PC-9 (cell line): ENCODE results near the gene ALK. TPM values are rescaled to one million over a fixed set of nuclear protein-coding genes. Genes with fewer than 3 reads are reported as not detected.

ENCODE experiments used
- BruUV-seq: library from RNA; stranded (reverse); fragments of 400-500 nt; replicated peaks from 2 replicates; lab custom pipeline; 2021; lab: Mats Ljungman, UMichigan
- CTCF ChIA-PET: fragments of 300-600 bp; sonication (Branson Sonifier 250); formaldehyde crosslinking; loops from one replicate; lab custom pipeline; 2022; ENCODE audit warnings: antibody characterized with exemption; lab: Charles Lee
- POLR2A ChIA-PET: fragments of 300-600 bp; sonication (Branson Sonifier 250); formaldehyde crosslinking; loops from one replicate; lab custom pipeline; 2022; ENCODE audit warnings: antibody characterized with exemption; ENCODE audit not compliant: unreplicated experiment; lab: Charles Lee
- DNase-seq, 2 experiments: peaks; one replicate each; pipeline versions ENCODE4 v3.0.0 to v3.0.0-alpha.2; 2015 to 2022; ENCODE audit warnings: mixed read lengths in 1 of 2
- H2AFZ ChIP-seq: fragments of 200-600 bp; sonication (generic); 2 replicates; pipeline ENCODE4 v1.8.1; 2017; ENCODE audit warnings: antibody characterized with exemption
- H3F3A ChIP-seq: fragments of 200-600 bp; sonication (generic); 2 replicates; pipeline ENCODE4 v1.8.1; 2017; ENCODE audit warnings: antibody characterized with exemption, mild to moderate bottlenecking, low read depth; ENCODE audit not compliant: insufficient read depth
- H3K27ac ChIP-seq: fragments of 200-600 bp; sonication (generic); 2 replicates; pipeline ENCODE4 v1.6.1; 2016; ENCODE audit warnings: mixed run types
- H3K27me3 ChIP-seq: fragments of 200-600 bp; sonication (generic); 2 replicates; pipeline ENCODE4 v1.6.1; 2016; ENCODE audit warnings: low read depth, mixed run types; ENCODE audit not compliant: insufficient read depth
- H3K36me3 ChIP-seq: fragments of 200-600 bp; sonication (generic); 2 replicates; pipeline ENCODE4 v1.6.1; 2016; ENCODE audit warnings: low read depth, mixed run types
- H3K4me1 ChIP-seq: fragments of 200-600 bp; sonication (generic); replicated peaks from 2 replicates; pipeline ENCODE4 v1.6.1; 2016; ENCODE audit warnings: mixed run types; ENCODE audit not compliant: insufficient read depth
- H3K4me2 ChIP-seq: fragments of 200-600 bp; sonication (generic); 2 replicates; pipeline ENCODE4 v1.6.1; 2017; ENCODE audit warnings: mixed run types
- H3K4me3 ChIP-seq: fragments of 200-600 bp; sonication (generic); 2 replicates; pipeline ENCODE4 v1.6.1; 2016; ENCODE audit warnings: mixed run types
- H3K79me2 ChIP-seq: fragments of 200-600 bp; sonication (generic); 2 replicates; pipeline ENCODE4 v1.6.1; 2017; ENCODE audit warnings: low read depth, mixed run types
- H3K9me2 ChIP-seq: fragments of 200-600 bp; sonication (generic); 2 replicates; pipeline ENCODE4 v1.8.1; 2017; ENCODE audit warnings: mild to moderate bottlenecking; ENCODE audit not compliant: insufficient read depth
- H3K9me3 ChIP-seq: fragments of 200-600 bp; sonication (generic); 2 replicates; pipeline ENCODE4 v1.8.1; 2016; ENCODE audit warnings: low read depth; ENCODE audit not compliant: insufficient read depth
- H4K20me1 ChIP-seq: fragments of 200-600 bp; sonication (generic); 2 replicates; pipeline ENCODE4 v1.8.1; 2017; ENCODE audit not compliant: insufficient read depth
- CTCF ChIP-seq: fragments of 200-600 bp; sonication (generic); conservative IDR thresholded peaks from 2 replicates; pipeline ENCODE4 v1.6.1; 2017; ENCODE audit warnings: mixed run types, antibody characterized with exemption, mild to moderate bottlenecking, moderate library complexity
- EZH2 ChIP-seq: fragments of 200-600 bp; sonication (generic); IDR thresholded peaks from 2 replicates; pipeline ENCODE4 v1.8.0; 2017; ENCODE audit warnings: antibody characterized with exemption, low read depth
- intact Hi-C: fragments of 100-400 bp; cut with micrococcal nuclease; formaldehyde crosslinking; loops from one replicate; pipeline ENCODE4 v1.10.0; 2022; ENCODE audit not compliant: unreplicated experiment
- total RNA-seq: library from RNA; stranded (reverse); gene quantifications from 2 replicates; pipeline ENCODE4 v1.2.3, GENCODE V29; 2021

Gene ALK
- total RNA-seq, 1 experiment from 2014 or later, result not detected

- no TSS peak for BruUV-seq
- Histone ChIP-seq H3F3A (no peaks in the 10 kb centered on the region), H3K4me2 (no peak overlapping the region), H2AFZ (no peak overlapping the region), H3K27ac (no peak overlapping the region), H4K20me1 (no peaks in the 10 kb centered on the region), H3K9me2 (no peaks in the 10 kb centered on the region), H3K4me3 (no peak overlapping the region), H3K79me2 (no peaks in the 10 kb centered on the region), H3K36me3 (no peaks in the 10 kb centered on the region), H3K4me1 (no peaks in the 10 kb centered on the region), H3K9me3 (no peaks in the 10 kb centered on the region), H3K27me3 (peaks cover 36% of the 10 kb centered on the region)
- POLR2A ChIA-PET, result no interaction called here
- intact Hi-C loops, result no loop called here
- TF ChIP-seq EZH2, result no peak
- no peak for TF ChIP-seq CTCF
- CTCF ChIA-PET, result no interaction called here
- no peak for DNase-seq
Observed at GRCh38 chr2:29699045-29699444, 222.3 kb downstream of the ALK start.

GRCh38 chr2:29698216-29698615 is 223.2 kb downstream of the ALK start:
- no peaks in the 10 kb centered on the region for H3K9me2 ChIP-seq
- no peak overlapping the region for H3K27ac ChIP-seq
- H3K4me2 ChIP-seq, result no peak overlapping the region
- no peak for DNase-seq
- no peak overlapping the region for H2AFZ ChIP-seq
- no peaks in the 10 kb centered on the region for H3K36me3 ChIP-seq
- H3F3A ChIP-seq, result no peaks in the 10 kb centered on the region
- no peaks in the 10 kb centered on the region for H3K4me1 ChIP-seq
- intact Hi-C loops, result no loop called here
- no peaks in the 10 kb centered on the region for H3K9me3 ChIP-seq
- no TSS peak for BruUV-seq
- ChIA-PET POLR2A (no interaction called here), CTCF (no interaction called here)
- no peaks in the 10 kb centered on the region for H4K20me1 ChIP-seq
- no peak overlapping the region for H3K4me3 ChIP-seq
- peaks cover 36% of the 10 kb centered on the region for H3K27me3 ChIP-seq
- H3K79me2 ChIP-seq, result no peaks in the 10 kb centered on the region
- no peak for TF ChIP-seq EZH2

GRCh38 chr2:29697715-29698114 is 223.7 kb downstream of the ALK start:
- DNase-seq, result no peak
- peaks cover 36% of the 10 kb centered on the region for H3K27me3 ChIP-seq
- POLR2A ChIA-PET, result no interaction called here
- CTCF ChIA-PET, result no interaction called here
- TF ChIP-seq EZH2, result no peak
- TF ChIP-seq CTCF, result no peak
- no peaks in the 10 kb centered on the region for H3F3A ChIP-seq
- intact Hi-C loops, result no loop called here
- H3K4me2 ChIP-seq, result no peak overlapping the region
- H3K4me3 ChIP-seq, result no peak overlapping the region
- no peaks in the 10 kb centered on the region for H3K9me2 ChIP-seq
- H2AFZ ChIP-seq, result no peak overlapping the region
- no peaks in the 10 kb centered on the region for H3K9me3 ChIP-seq
- H3K27ac ChIP-seq, result no peak overlapping the region
- H4K20me1 ChIP-seq, result no peaks in the 10 kb centered on the region
- H3K36me3 ChIP-seq, result no peaks in the 10 kb centered on the region
- no TSS peak for BruUV-seq
- no peaks in the 10 kb centered on the region for H3K79me2 ChIP-seq
- H3K4me1 ChIP-seq, result no peaks in the 10 kb centered on the region

GRCh38 chr2:29697181-29697580 is 224.2 kb downstream of the ALK start:
- no TSS peak for BruUV-seq
- intact Hi-C loops, result no loop called here
- Histone ChIP-seq H3K36me3 (no peaks in the 10 kb centered on the region), H3F3A (no peaks in the 10 kb centered on the region), H3K27ac (no peak overlapping the region), H3K9me2 (no peaks in the 10 kb centered on the region), H3K79me2 (no peaks in the 10 kb centered on the region), H3K9me3 (no peaks in the 10 kb centered on the region), H2AFZ (no peak overlapping the region), H3K4me2 (no peak overlapping the region), H3K4me1 (no peaks in the 10 kb centered on the region), H3K4me3 (no peak overlapping the region), H3K27me3 (peaks cover 41% of the 10 kb centered on the region), H4K20me1 (no peaks in the 10 kb centered on the region)
- no peak for TF ChIP-seq EZH2
- TF ChIP-seq CTCF, result no peak
- CTCF ChIA-PET, result no interaction called here
- POLR2A ChIA-PET, result no interaction called here
- DNase-seq, result no peak
